Right renal cortex interstitium (tissue), 3 donors: Measurements from ENCODE around the gene SWAP70. TPM values are rescaled to one million over a fixed set of nuclear protein-coding genes. Genes with fewer than 3 reads are reported as not detected.

ENCODE experiments used
- DNase-seq, 3 donors: peaks; one replicate each; pipeline ENCODE4 v3.0.0-alpha.2; 2013; ENCODE audit warnings: low read depth in 3 of 3, low spot score in 2 of 3
- polyA plus RNA-seq, 3 donors: library from polyadenylated mRNA; unstranded; fragments of 120-200 nt; gene quantifications; one replicate each; pipeline ENCODE4 v1.2.1, GENCODE V29; 2013; ENCODE audit not compliant: insufficient read length in 3 of 3

Gene SWAP70
- polyA plus RNA-seq, 3 donors, result 27.5 to 29.0 (median 28.3) TPM

- no peak for DNase-seq
Measured at GRCh38 chr11:9651481-9651880, 12.4 kb upstream of the SWAP70 start.

- no peak for DNase-seq
Measured at GRCh38 chr11:9651899-9652748, 11.8 kb upstream of the SWAP70 start.

DNA sequence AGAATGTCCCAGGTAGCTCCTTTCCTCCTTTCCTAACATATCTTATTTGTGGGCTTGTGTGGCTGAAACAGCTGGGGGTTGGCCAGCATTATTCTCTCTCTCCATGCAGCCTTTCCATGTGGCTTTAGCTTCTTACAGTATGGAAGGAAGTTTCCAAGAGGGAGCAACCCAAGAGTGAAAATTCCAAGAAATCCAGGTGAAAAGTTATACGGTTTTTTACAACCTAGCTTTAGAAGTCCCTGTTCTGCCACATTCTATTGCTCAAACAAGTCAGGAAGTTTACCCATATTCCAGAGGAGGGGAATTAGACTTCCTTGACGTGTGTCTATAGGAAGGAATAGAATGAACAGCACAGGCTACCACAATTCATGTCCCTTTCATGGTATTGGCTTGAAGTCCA lies 10.0 kb upstream of the SWAP70 start:
- no peak for DNase-seq

DNA sequence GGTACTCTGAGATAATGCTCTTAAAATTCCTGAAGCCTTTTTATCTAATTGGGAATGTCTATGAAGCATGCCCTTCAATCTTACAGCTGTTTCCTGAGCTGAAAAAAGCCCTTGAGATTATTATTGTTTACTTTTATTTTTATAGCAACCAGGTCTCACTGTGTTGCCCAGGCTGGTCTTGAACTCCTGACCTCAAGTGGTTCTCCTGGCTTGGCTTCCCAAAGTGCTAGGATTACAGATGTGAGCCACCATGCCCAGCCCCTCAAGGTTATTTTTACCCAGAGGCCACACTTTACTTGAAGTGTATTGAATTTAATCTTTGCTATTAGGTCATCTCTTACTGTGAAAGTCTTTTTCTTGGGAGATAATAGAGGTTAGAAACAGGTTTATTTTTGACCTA lies 7.0 kb upstream of the SWAP70 start:
- DNase-seq, result no peak

- DNase-seq, result no peak
Measured at GRCh38 chr11:9657531-9657930, 6.3 kb upstream of the SWAP70 start.

- no peak for DNase-seq
Measured at GRCh38 chr11:9660886-9661285, 3.0 kb upstream of the SWAP70 start.

DNA sequence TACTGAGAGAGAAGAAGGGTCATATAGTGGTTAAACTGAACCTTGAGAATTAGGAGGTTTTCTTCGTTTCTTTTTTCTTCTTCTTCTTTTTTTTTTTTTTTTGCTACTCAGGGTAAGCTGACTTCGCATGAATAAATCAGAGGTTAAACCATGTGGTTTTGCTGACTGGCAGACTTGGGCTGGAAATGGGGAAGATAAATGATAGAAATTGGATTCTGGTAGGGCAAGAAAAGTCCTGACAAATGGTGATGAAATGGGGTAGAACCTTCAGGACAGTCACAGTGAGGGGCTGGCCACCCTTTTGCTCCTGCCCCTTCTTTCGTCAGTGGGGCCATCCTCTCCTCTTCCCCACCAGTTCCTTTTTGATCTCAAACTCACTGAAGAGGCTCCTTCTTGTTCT lies 1.6 kb upstream of the SWAP70 start:
- DNase-seq, result no peak

GRCh38 chr11:9664276-9665171 lies 647 bp downstream of the SWAP70 start:
- DNase-seq, result peak in 1 of 3 donors; percentile 29

GRCh38 chr11:9665749-9666148 lies 1.9 kb downstream of the SWAP70 start:
- no peak for DNase-seq

DNA sequence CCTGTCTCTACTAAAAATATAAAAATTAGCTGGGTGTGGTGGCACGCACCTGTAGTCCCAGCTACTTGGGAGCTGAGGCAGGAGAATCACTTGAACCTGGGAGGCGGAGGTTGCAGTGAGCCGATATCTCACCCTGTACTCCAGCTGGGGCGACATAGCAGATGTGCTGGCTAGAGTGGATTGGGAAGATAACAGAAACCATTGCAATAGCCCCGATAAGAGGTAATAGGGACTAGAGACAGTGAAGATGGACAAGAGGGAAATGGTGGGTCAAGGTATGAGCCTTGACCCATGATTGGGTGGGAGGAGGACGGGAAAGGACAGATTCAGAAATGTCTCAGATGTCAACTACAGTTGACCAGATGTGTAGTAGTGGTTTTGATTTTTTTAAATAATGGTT lies 6.1 kb downstream of the SWAP70 start:
- DNase-seq, result no peak

DNA sequence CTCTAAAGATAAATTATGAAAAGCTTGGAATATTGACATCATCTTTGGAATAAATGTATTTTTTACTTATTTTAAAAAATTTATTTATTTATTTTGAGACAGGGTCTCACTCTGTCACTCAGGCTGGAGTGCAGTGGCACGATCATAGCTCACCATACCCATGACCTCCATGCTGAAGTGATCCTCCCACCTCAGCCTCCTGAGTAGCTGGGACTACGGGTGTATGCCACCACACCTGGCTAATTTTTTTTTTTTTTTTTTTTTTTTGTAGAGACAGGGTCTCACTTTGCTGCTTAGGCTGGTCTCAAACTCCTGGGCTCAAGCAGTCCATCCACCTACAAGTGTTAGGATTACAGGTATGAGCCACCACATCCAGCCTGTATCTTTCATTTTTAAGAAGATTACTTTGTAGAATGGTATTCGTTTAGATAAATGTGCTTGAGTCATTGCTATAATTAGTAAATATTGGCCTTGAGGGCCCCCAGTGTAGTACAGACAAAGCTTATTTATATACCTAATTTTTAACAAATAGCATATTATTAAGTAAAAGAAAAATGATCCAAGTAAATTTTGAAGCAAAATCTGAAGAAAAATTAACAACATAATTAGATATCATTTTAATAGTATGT lies 8.5 kb downstream of the SWAP70 start:
- no peak for DNase-seq

DNA sequence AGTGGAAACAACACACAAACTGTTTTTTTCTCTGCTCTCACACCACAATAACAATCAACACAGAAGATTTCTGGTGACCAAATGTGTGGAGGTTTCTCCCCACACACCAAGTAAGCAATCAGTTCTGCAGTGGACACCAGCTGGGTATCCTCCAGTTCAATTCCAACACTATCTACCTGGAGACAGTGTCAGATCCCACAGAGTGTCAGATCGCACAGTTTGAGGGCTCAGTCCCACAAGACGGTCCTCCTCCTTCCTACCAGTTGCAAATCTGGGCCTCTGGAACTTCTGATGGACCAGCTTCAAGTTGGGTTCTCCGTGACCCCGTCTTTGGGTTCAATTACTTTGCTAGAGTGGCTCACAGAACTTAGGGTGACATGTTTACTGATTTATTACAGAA lies 9.0 kb downstream of the SWAP70 start:
- DNase-seq, result no peak

DNA sequence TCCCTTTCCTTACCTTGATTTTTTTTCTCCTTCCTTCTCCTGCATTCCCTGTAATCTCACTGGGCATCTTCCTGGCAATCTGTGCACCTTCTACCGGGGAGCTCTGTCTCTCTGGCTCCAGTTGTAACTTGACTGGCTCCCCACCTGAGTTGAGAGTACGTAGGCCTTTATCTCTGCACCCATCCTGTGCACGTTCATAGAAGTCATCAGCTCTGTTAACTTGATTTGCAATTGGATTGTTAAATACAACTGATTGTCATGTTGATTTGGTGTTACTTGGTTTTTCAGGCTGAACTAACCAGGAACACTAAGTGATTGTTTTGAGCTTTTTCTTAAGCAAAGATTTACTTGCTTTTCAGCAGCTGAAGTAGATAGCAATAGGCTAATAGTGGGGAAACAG lies 11.8 kb downstream of the SWAP70 start:
- DNase-seq, result no peak

GRCh38 chr11:9677951-9678350 lies 14.1 kb downstream of the SWAP70 start:
- no peak for DNase-seq

DNA sequence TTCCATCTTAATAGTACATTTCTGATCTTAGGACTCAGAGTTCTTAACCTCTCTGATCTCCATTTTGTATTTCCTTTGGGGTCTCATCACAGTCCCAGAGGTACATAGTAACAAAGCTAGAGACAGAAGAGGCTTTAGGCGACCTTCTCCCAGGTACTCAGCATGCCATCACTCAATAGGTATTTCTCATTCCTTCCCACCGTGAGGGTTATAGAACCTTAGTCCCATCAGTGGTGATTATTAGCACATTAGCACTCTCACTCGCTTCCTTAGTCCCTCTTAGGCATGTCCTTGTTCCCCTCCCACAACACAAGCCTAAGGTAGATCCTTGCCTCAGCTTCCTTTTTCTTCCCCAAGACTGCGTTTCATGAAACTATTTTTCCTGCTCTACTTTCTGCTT lies 14.7 kb downstream of the SWAP70 start:
- no peak for DNase-seq

GRCh38 chr11:9680028-9680427 lies 16.2 kb downstream of the SWAP70 start:
- no peak for DNase-seq

DNA sequence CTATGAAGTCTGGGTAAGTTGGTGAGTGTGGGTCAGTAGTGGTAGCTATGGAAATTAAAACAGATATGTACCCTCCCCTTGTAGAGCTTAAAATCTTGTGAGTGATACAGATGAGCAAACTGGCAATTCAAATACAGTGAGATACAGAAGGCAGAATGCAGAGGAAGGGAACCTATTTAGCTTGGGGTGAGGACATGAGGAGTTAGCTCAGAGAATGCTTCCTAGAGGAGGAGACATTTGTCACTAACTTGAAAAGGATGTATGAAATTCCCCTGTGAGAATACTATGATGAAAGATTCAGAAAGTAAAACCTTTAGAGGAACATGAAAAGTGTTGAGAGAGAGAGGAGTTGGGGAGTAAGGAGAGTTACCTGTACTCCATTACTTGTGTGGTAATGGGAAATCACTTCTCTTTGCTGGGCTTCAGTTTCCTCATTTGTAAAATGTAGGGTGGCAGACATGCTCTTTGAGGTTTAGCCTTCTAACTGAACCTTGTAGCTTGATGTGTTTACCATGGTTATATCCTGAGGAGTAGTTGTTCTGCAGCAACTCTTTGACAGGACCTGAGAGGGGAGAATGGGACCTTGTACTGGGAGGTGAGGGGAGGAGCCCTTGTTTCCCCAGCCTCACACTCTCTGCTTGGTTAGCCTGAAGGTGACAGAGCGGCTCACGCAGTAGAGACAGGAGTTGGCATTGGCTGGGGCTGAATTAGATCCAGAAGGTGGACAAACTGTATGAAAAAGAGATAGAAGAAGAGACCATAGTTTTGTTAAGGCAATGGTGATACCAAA lies 17.9 kb downstream of the SWAP70 start:
- no peak for DNase-seq

GRCh38 chr11:9687711-9688477 lies 24.0 kb downstream of the SWAP70 start:
- no peak for DNase-seq

GRCh38 chr11:9688716-9689511 lies 25.0 kb downstream of the SWAP70 start:
- no peak for DNase-seq
